GM23338 (cell line): Measurements from ENCODE around the gene CDON. TPM values are rescaled to one million over a fixed set of nuclear protein-coding genes. Genes with fewer than 3 reads are reported as not detected.

ENCODE experiments used
- ATAC-seq: fragments of 200-7000 bp; cut with Tn5 transposase; 3 replicates; pipeline ENCODE4 v1.9.1; 2020
- DNase-seq: peaks from one replicate; pipeline ENCODE4 v3.0.0-alpha.2; 2015; ENCODE audit warnings: low spot score
- H2AFZ ChIP-seq: fragments of 200-600 bp; sonication (generic); 2 replicates; pipeline ENCODE4 v1.8.0; 2016; ENCODE audit warnings: antibody characterized with exemption, mild to moderate bottlenecking, moderate library complexity
- H3F3A ChIP-seq: fragments of 200-600 bp; sonication (generic); replicated peaks from 2 replicates; pipeline ENCODE4 v1.8.0; 2017; ENCODE audit warnings: antibody characterized with exemption, mixed run types, low read depth
- H3K27ac ChIP-seq: fragments of 200-600 bp; sonication (generic); 2 replicates; pipeline ENCODE4 v1.6.1; 2016; ENCODE audit warnings: low read depth
- H3K27me3 ChIP-seq: fragments of 200-600 bp; sonication (generic); 2 replicates; pipeline ENCODE4 v1.8.0; 2016; ENCODE audit warnings: mild to moderate bottlenecking, mixed run types, moderate library complexity; ENCODE audit not compliant: insufficient read depth
- H3K36me3 ChIP-seq: fragments of 200-600 bp; sonication (generic); 2 replicates; pipeline ENCODE4 v1.8.0; 2016; ENCODE audit warnings: mild to moderate bottlenecking; ENCODE audit not compliant: insufficient read depth
- H3K4me1 ChIP-seq: fragments of 200-600 bp; sonication (generic); 2 replicates; pipeline ENCODE4 v1.8.0; 2016; ENCODE audit warnings: mild to moderate bottlenecking, moderate library complexity; ENCODE audit not compliant: insufficient read depth
- H3K4me2 ChIP-seq: fragments of 200-600 bp; sonication (generic); 2 replicates; pipeline ENCODE4 v1.7.1; 2017; ENCODE audit warnings: mixed run types
- H3K4me3 ChIP-seq: fragments of 200-600 bp; sonication (generic); 2 replicates; pipeline ENCODE4 v1.6.1; 2016; ENCODE audit warnings: mixed run types
- H3K79me2 ChIP-seq: fragments of 200-600 bp; sonication (generic); replicated peaks from 2 replicates; pipeline ENCODE4 v1.8.0; 2017; ENCODE audit warnings: mild to moderate bottlenecking; ENCODE audit not compliant: insufficient read depth
- H3K9me2 ChIP-seq: fragments of 200-600 bp; sonication (generic); 2 replicates; pipeline ENCODE4 v1.8.0; 2017; ENCODE audit not compliant: insufficient read depth
- H4K20me1 ChIP-seq: fragments of 200-600 bp; sonication (generic); replicated peaks from 2 replicates; pipeline ENCODE4 v1.8.0; 2017; ENCODE audit warnings: mild to moderate bottlenecking; ENCODE audit not compliant: insufficient read depth
- H3K27ac Mint-ChIP-seq: 2 replicates; pipeline ENCODE4 v1.8.0; 2020; ENCODE audit warnings: inconsistent platforms, mild to moderate bottlenecking, moderate library complexity, mixed read lengths
- H3K27me3 Mint-ChIP-seq: 3 replicates; pipeline ENCODE4 v1.8.0; 2022; ENCODE audit warnings: low read depth, mild to moderate bottlenecking, moderate library complexity, mixed read lengths, inconsistent platforms; ENCODE audit not compliant: insufficient read depth, poor library complexity
- H3K36me3 Mint-ChIP-seq: 3 replicates; pipeline ENCODE4 v1.8.0; 2021; ENCODE audit warnings: low read depth, mild to moderate bottlenecking, inconsistent platforms, moderate library complexity, mixed read lengths
- H3K4me1 Mint-ChIP-seq: 3 replicates; pipeline ENCODE4 v1.8.0; 2020; ENCODE audit warnings: mild to moderate bottlenecking, inconsistent platforms, mixed read lengths
- H3K4me3 Mint-ChIP-seq: 3 replicates; pipeline ENCODE4 v1.8.0; 2021; ENCODE audit warnings: moderate library complexity, mild to moderate bottlenecking, inconsistent platforms, mixed read lengths
- H3K9me3 Mint-ChIP-seq: 3 replicates; pipeline ENCODE4 v1.8.0; 2020; ENCODE audit warnings: moderate library complexity, mild to moderate bottlenecking, inconsistent platforms, mixed read lengths
- EZH2 ChIP-seq: fragments of 200-600 bp; sonication (generic); IDR thresholded peaks from one replicate; pipeline ENCODE4 v1.8.0; 2017; ENCODE audit warnings: antibody characterized with exemption, mild to moderate bottlenecking, low read depth; ENCODE audit not compliant: unreplicated experiment
- EZH2phosphoT487 ChIP-seq: fragments of 200-600 bp; sonication (generic); IDR thresholded peaks from one replicate; pipeline ENCODE4 v1.8.1; 2018; ENCODE audit warnings: antibody characterized with exemption; ENCODE audit not compliant: unreplicated experiment
- JUNB ChIP-seq: IDR thresholded peaks from one replicate; pipeline ENCODE4 v1.6.1; 2016; ENCODE audit warnings: antibody characterized with exemption; ENCODE audit not compliant: unreplicated experiment
- POLR2AphosphoS5 ChIP-seq: IDR thresholded peaks from 2 replicates; pipeline ENCODE4 v1.6.1; 2016; ENCODE audit warnings: antibody characterized with exemption, low read depth
- polyA plus RNA-seq: library from polyadenylated mRNA; unstranded; fragments of >200 nt; fragmentation: Nextera tagmentation; extraction: Ambion mirVana; gene quantifications from 2 replicates; pipeline ENCODE4 v1.2.1, GENCODE V29; 2016
- total RNA-seq: library from RNA; depleted of rRNA; stranded (reverse); fragments of >200 nt; shearing (Covaris generic); gene quantifications from 2 replicates; pipeline ENCODE4 v1.2.3, GENCODE V29; 2014
- TF ChIP-seq, protein P1 (sequence below): IDR thresholded peaks from one replicate; pipeline ENCODE4 v1.6.1; 2018; ENCODE audit warnings: antibody characterized with exemption; ENCODE audit not compliant: unreplicated experiment
- TF ChIP-seq, protein P2 (sequence below), 2 experiments: fragments of 200-600 bp in 1 of 2; sonication (generic) in 1 of 2; conservative IDR thresholded peaks; 2 replicates each; pipeline versions ENCODE4 v1.5.1 to v1.6.1; 2016 to 2017; ENCODE audit warnings: antibody characterized with exemption in 2 of 2, low read depth in 2 of 2, mild to moderate bottlenecking in 2 of 2, moderate library complexity in 1 of 2

The CDON gene
- total and polyA plus RNA-seq, 2 experiments from 2014 or later: 4.1 to 35.5 TPM

DNA sequence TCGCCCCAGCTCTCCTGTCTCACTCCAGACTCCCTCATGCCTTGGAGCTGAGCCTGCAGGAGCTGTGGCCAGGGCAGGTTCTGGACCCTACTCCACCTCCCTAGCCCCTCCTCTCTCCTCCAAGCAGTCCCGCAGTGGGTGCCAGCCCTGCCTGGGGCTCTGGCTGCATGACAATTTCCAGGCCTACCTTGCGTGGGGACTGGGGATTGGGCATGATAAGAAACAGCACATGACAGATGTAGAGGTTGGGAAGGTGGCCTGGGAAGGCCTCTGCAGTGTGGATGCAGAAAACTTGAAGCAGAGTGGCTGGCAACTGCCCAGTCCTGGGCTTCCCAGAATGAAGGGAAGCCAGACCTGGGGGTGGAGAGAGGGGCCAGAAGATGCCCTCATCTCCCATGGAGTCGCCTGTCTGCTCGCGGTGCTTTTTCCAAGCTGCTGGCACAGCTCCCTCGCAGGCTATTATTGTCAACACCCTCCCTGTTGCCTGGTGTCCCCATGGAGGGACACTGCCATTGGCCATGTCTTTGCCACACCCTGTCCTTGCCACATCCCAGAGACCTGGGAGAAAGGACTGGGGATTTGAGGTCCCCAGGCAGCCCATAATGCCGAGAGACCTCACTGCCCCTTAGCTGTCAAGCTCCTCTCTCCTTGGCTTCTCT, 48.9 kb upstream of the CDON start:
- H3K27ac Mint-ChIP-seq: no peak overlapping the region
- TF ChIP-seq POLR2AphosphoS5: no peak
- peaks cover 12% of the 10 kb centered on the region for H3K4me1 Mint-ChIP-seq
- H3F3A ChIP-seq: no peaks in the 10 kb centered on the region
- H3K4me1 ChIP-seq: peaks cover 3% of the 10 kb centered on the region; the same call in 1 of the 2 replicates
- H3K9me3 Mint-ChIP-seq: no peaks in the 10 kb centered on the region
- H3K36me3 Mint-ChIP-seq: no peaks in the 10 kb centered on the region
- H3K4me3 Mint-ChIP-seq: no peak overlapping the region
- DNase-seq (no peak), ATAC-seq (no peak)
- no peak overlapping the region for H3K4me2 ChIP-seq
- no peaks in the 10 kb centered on the region for H3K36me3 ChIP-seq
- H3K27me3 ChIP-seq: no peaks in the 10 kb centered on the region
- H3K27ac ChIP-seq: no peak overlapping the region
- no peaks in the 10 kb centered on the region for H3K79me2 ChIP-seq
- H4K20me1 ChIP-seq: no peaks in the 10 kb centered on the region
- H3K9me2 ChIP-seq: no peaks in the 10 kb centered on the region
- no peak overlapping the region for H3K4me3 ChIP-seq
- H3K27me3 Mint-ChIP-seq: peaks cover 10% of the 10 kb centered on the region
- H2AFZ ChIP-seq: no peak overlapping the region; the same call in 1 of the 2 replicates

DNA sequence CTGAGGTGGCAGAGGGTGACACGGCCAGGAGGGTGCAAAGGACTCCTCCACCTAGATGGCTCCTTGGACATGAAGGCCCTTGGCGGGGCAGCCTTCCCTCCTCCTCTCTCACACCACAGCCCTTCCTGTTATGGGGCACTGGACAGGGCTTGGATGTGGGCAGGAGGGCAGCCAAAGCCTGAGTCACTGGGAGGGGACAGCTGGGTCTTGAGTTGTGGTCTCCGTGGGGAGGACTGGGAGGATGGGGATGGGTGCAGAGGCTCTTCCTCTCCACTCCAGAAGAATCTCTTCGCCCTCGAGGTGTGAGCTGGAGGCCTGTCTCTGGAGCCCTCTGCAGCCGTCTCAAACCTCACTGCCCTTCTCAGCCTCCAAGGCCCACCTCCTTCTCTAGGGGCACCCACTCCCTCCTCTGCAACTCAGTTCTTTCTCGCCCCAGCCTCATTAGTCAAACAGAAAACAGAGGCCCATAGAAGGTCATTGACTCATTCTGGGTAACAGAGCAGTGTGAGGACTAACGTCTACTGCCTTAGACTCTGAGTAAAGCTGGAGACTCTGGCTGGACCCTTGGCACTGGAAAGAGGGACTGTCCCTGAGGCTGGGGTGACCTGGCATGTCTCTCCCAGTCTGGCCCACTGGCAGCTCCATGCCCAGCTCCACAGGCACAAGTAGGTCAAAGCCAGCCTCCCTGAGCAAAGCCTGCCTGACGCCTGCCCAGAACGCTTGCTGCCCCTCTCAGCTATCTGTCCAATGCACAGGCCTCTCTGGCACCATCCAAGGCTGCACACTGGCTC, 47.5 kb upstream of the CDON start:
- Mint-ChIP-seq H3K4me3 (no peak overlapping the region), H3K4me1 (peaks cover 15% of the 10 kb centered on the region), H3K36me3 (no peaks in the 10 kb centered on the region), H3K27ac (no peak overlapping the region), H3K27me3 (peaks cover 16% of the 10 kb centered on the region), H3K9me3 (no peaks in the 10 kb centered on the region; the same call in 2 of the 3 replicates)
- no peak overlapping the region for H2AFZ ChIP-seq
- H3F3A ChIP-seq: no peaks in the 10 kb centered on the region
- peaks cover 6% of the 10 kb centered on the region for H3K4me1 ChIP-seq
- no peak overlapping the region for H3K4me2 ChIP-seq
- TF ChIP-seq, protein P1, sequence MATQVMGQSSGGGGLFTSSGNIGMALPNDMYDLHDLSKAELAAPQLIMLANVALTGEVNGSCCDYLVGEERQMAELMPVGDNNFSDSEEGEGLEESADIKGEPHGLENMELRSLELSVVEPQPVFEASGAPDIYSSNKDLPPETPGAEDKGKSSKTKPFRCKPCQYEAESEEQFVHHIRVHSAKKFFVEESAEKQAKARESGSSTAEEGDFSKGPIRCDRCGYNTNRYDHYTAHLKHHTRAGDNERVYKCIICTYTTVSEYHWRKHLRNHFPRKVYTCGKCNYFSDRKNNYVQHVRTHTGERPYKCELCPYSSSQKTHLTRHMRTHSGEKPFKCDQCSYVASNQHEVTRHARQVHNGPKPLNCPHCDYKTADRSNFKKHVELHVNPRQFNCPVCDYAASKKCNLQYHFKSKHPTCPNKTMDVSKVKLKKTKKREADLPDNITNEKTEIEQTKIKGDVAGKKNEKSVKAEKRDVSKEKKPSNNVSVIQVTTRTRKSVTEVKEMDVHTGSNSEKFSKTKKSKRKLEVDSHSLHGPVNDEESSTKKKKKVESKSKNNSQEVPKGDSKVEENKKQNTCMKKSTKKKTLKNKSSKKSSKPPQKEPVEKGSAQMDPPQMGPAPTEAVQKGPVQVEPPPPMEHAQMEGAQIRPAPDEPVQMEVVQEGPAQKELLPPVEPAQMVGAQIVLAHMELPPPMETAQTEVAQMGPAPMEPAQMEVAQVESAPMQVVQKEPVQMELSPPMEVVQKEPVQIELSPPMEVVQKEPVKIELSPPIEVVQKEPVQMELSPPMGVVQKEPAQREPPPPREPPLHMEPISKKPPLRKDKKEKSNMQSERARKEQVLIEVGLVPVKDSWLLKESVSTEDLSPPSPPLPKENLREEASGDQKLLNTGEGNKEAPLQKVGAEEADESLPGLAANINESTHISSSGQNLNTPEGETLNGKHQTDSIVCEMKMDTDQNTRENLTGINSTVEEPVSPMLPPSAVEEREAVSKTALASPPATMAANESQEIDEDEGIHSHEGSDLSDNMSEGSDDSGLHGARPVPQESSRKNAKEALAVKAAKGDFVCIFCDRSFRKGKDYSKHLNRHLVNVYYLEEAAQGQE: no peak
- TF ChIP-seq JUNB: no peak
- no peak for TF ChIP-seq EZH2phosphoT487
- TF ChIP-seq, protein P2, sequence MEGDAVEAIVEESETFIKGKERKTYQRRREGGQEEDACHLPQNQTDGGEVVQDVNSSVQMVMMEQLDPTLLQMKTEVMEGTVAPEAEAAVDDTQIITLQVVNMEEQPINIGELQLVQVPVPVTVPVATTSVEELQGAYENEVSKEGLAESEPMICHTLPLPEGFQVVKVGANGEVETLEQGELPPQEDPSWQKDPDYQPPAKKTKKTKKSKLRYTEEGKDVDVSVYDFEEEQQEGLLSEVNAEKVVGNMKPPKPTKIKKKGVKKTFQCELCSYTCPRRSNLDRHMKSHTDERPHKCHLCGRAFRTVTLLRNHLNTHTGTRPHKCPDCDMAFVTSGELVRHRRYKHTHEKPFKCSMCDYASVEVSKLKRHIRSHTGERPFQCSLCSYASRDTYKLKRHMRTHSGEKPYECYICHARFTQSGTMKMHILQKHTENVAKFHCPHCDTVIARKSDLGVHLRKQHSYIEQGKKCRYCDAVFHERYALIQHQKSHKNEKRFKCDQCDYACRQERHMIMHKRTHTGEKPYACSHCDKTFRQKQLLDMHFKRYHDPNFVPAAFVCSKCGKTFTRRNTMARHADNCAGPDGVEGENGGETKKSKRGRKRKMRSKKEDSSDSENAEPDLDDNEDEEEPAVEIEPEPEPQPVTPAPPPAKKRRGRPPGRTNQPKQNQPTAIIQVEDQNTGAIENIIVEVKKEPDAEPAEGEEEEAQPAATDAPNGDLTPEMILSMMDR (conservative IDR thresholded peaks at IDR 0.05; ENCODE audit: low read depth in 2 of 2): no peak
- TF ChIP-seq EZH2: no peak
- H3K36me3 ChIP-seq: no peaks in the 10 kb centered on the region
- ATAC-seq: no peak
- no peaks in the 10 kb centered on the region for H3K27me3 ChIP-seq
- no peak overlapping the region for H3K4me3 ChIP-seq
- no peaks in the 10 kb centered on the region for H3K9me2 ChIP-seq
- H4K20me1 ChIP-seq: no peaks in the 10 kb centered on the region
- H3K79me2 ChIP-seq: no peaks in the 10 kb centered on the region
- no peak overlapping the region for H3K27ac ChIP-seq
- DNase-seq: no peak
